Subcutaneous adipose tissue (tissue), 4 donors: ENCODE data around the gene EHMT2. TPM values are rescaled to one million over a fixed set of nuclear protein-coding genes. Genes with fewer than 3 reads are reported as not detected.

Source experiments
- CTCF ChIP-seq: fragments of 450-650 bp; IDR thresholded peaks from one replicate; pipeline ENCODE4 v1.5.1; 2016; ENCODE audit warnings: low read depth, mild to moderate bottlenecking, control low read depth, antibody characterized with exemption, moderate library complexity
- total RNA-seq, 4 donors: library from RNA; depleted of rRNA; stranded (reverse); fragments of >200 nt; gene quantifications; one replicate each; pipeline ENCODE4 v1.1.0, GENCODE V29; 2016

Gene EHMT2
- total RNA-seq, 4 donors from 2014 or later = 9.5 to 33.3 (median 23.3) TPM

- no peak for TF ChIP-seq CTCF
Observed at GRCh38 chr6:31901415-31901952, 4.0 kb upstream of the EHMT2 start.

GRCh38 chr6:31900917-31901414 lies 3.5 kb upstream of the EHMT2 start:
- TF ChIP-seq CTCF = no peak

- no peak for TF ChIP-seq CTCF
Observed at GRCh38 chr6:31899882-31900722, 2.6 kb upstream of the EHMT2 start.

GRCh38 chr6:31899215-31899614 lies 1.7 kb upstream of the EHMT2 start:
- no peak for TF ChIP-seq CTCF

GRCh38 chr6:31898383-31899011 lies 999 bp upstream of the EHMT2 start:
- TF ChIP-seq CTCF = no peak

- no peak for TF ChIP-seq CTCF
Observed at GRCh38 chr6:31896856-31897611, 464 bp downstream of the EHMT2 start.
